NCI-H2196 treated with DMSO at 0.1 percent for 48 hours (cell line): ENCODE data around the gene PIP4K2B.

Experiments used
- DNase-seq: peaks from one replicate; lab custom pipeline; 2025; ENCODE audit not compliant: unreplicated experiment; lab: John Stamatoyannopoulos, UW

The PIP4K2B gene

DNA sequence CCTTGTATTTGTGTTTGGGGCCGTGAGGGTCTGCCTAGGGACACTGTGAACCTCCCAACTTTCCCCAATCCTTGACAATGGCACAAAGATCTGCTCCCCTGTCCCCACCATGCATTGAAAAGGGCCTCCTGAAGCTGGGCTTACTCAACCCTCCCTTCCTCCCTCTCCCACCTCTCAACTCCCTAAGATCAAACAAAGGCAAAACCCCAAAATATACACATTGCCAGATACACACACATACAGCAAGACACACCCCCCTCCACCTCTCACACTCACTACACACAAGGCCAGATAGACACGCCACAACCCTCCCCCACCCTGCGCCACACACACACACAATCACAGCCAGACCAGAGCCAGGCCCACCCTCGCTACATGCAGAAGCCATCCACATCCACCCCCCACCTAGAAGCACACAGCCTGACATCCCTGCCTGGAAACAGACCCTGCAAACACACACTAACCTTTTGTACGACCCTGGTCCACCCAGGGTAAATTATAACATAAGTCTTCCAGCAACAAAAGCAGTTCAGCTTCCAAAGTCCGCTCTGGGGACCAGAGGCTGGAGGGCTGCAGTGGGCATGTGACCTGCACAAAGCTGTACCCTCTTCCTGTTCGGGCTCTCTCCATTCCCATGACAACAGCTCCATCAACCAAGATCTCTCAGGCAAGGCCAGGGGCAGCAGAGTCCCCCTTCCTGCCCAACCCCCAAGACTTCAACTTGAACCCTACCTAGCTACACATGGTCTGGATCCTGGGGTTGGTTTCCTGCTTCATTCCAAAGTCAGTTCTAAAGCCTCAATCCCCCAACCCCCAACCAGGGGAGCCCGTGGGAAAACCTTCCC, 53.1 kb downstream of the PIP4K2B start:
- DNase-seq, result no peak

DNA sequence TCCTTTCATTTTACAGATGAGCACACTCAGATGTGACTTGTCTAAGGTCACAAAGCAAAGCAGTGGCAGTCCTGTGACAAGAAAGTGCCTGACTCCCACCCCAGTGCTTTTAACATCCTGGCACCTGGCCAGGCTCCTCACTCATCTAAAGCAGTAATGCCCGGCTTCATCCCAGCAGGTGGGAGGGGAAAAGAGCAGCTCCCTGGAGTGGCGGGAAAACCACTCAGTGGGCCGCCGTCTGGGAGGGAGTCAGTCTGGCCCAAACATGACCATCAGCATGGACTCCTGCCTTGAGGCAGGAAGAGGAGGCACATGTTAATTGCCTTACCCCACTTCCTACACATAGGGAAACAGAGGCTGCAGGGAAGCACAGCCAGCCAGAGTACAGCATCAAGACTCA, 53.8 kb downstream of the PIP4K2B start:
- no peak for DNase-seq

GRCh38 chr17:38743556-38744171, 55.7 kb downstream of the PIP4K2B start:
- peak; percentile 11 for DNase-seq

GRCh38 chr17:38742411-38743308, 56.7 kb downstream of the PIP4K2B start:
- DNase-seq, result peak; percentile 34

GRCh38 chr17:38741921-38742410, 57.4 kb downstream of the PIP4K2B start:
- DNase-seq, result peak; percentile 32

GRCh38 chr17:38741461-38741860, 57.9 kb downstream of the PIP4K2B start:
- no peak for DNase-seq

- DNase-seq, result no peak
Measured at GRCh38 chr17:38740806-38741205, 58.5 kb downstream of the PIP4K2B start.

DNA sequence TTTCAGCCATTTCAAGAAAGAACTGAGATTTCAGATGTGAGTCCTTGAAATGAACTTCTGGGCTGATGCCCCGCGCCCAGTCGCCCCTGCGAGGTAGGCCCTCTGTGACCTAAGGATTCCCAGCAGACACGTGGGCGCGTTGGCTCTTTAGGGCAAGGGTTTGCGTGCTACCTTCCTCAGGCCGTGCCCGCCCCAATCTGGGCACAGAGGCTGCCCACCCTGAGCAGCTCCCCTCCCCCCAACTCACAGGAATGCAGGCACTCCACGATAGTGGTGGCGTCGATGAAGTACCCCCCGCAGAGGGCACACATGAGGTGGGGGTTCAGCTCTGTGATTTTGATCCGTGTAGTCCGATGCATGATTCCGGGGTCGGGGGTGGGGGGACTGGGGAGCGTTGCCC, 59.3 kb downstream of the PIP4K2B start:
- DNase-seq, result no peak

DNA sequence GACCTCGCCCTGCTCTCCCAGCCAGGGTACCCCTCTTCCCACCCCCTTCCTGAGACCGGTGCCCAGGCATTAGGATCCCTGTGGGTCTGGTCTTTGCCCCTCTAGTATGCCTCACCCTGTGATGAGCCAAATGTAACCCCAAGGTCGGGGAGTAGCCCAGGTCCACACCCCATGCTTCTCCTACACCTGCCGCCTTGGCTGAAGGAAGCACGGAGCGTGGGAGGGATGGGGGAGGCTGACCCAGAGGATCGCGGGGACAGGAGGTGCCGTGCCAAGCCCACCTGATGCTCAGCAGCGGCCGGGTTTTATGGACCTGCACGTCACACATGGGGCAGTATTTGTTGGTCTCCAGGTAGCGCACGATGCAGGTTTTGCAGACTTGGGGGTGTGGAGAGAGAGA, 60.1 kb downstream of the PIP4K2B start:
- no peak for DNase-seq

- DNase-seq, result no peak
Measured at GRCh38 chr17:38738686-38739085, 60.7 kb downstream of the PIP4K2B start.

- DNase-seq, result no peak
Measured at GRCh38 chr17:38738007-38738662, 61.2 kb downstream of the PIP4K2B start.

GRCh38 chr17:38735161-38735997, 64.0 kb downstream of the PIP4K2B start:
- no peak for DNase-seq

GRCh38 chr17:38733982-38734973, 65.1 kb downstream of the PIP4K2B start:
- DNase-seq, result no peak

DNA sequence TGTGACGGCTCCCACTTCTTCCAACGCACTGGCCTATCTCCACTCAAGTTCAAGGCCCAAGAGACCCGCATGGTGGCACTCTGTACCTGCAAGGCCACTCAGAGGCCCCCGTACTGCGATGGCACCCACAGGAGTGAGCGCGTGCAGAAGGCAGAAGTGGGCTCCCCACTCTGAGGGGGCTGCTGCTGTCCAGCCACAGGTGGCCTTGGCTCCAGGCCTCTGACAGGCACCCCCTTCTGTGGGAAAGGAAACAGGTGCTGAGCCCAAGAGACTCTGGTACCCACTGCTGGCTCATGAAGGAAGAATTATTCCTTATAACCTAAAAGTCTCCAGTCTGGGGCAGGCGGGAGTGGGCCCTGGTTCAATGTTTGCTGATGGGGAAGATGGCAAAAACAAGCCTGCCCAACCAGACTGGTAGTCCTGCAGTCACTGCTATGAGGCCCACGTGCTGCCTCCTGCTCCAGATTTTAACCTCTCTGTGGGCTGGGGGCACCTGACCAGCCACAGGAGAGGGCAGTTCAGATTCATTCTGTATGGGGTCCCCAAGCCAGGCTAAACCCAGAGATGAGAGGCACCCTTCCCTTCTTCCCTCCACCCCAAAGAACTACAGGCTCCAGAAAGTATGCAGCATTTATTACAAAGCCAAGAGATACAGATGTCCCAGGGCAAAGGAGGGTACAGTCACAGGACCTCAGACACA, 65.9 kb downstream of the PIP4K2B start:
- DNase-seq, result no peak

GRCh38 chr17:38732376-38733281, 66.7 kb downstream of the PIP4K2B start:
- no peak for DNase-seq

DNA sequence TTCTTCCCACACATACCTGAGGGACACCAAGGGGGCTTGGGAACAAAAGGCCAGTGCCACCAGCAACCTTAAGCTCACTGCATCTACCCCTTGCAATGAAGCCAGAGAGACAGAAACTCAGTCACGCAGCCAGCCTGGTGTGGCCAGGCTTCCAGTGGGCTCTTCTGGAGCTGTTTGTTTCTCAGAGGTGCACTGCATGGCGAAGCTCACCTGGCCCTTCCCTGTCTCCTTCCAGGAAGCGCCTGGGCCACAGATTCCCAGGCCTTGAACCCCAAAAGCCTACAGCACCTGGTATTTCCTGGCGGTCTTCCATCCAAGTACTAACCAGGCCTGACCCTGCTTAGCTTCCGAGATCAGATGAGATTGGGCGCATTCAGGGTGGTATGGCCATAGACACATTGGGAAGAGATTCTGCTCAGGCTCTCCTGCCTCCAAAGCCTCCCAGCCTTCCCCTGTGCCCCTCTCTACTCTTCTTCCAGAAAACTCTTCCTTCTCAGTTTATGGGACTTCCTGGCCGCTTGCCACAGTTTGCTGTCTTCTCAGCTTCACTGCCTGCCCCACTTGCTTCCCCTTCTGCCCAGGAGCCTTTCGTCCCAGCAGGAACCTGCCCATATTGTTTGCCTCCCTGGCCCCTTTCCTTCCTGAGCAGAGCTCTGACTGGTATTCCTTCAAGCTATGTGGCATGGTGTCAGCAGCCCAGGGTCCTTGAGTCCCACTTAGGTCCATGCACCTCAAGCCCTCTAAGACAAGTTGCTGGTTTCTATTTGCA, 67.6 kb downstream of the PIP4K2B start:
- DNase-seq, result no peak
